HG02970 (cell line): ENCODE results near the gene ZNF782.
A peak's percentile ranks its signal among the peaks of the same experiment; 100 is the strongest.
"Not testable (repeated sequence)": the region's sequence is repeated elsewhere in the genome, so short reads cannot be mapped to it uniquely, and the experiment has no call there.

Source experiments
- ATAC-seq: cut with Tn5 transposase; IDR thresholded peaks from one replicate; pipeline ENCODE4 v1.9.1; 2021; ENCODE audit warnings: mild to moderate bottlenecking, moderate library complexity, moderate number of reproducible peaks; ENCODE audit not compliant: unreplicated experiment, low FRiP score

Gene ZNF782

GRCh38 chr9:96853781-96854650 is at the start of gene ZNF782:
TSS of gene ZNF782 (minus strand) at chr9:96854514. CDS start at chr9:96851961, 2,553 bp downstream.
- ATAC-seq, result peak; percentile 73

DNA sequence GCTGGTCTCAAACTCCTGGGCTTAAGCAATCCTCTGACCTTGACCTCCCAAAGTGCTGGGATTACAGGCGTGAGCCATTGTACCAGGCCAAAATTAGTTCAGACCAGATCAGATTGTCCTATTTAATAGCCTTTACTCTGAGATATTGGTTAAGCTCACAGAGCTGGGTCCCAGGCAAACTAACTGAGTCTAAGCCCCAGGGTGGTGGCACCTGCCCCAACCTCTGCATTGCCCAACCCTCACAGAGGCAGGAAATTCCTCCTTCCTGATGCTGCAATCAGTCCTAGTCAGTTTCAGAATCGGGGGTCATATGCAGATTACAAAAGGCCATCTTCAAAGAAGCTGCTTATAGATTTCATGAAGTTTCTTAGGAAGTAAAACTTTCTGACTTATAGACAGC is 45.7 kb upstream of the ZNF782 start:
- ATAC-seq, result not testable (repeated sequence)

GRCh38 chr9:96892131-96892530 is 37.8 kb upstream of the ZNF782 start:
- ATAC-seq, result no peak

DNA sequence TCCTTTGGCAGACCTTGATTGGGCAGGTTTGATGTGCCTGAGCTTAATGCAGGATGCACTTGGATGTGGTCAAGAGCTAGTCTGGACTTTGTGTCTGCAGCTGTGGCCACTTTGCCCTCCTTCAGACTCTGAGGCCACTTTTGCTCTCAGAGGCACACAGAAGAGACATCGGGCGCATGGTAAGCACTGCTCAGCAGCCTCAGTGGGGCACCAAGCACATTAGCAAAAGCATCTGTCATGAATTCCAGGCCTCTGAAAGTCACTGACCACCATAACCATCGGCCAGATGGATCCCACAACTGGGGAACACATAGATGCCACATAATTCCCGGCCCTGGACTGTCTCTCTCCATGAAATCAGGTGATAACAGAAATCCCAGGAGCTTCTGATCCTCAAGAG is 34.3 kb upstream of the ZNF782 start:
- ATAC-seq, result no peak

- ATAC-seq, result no peak
Observed at GRCh38 chr9:96885424-96885823, 31.1 kb upstream of the ZNF782 start.

DNA sequence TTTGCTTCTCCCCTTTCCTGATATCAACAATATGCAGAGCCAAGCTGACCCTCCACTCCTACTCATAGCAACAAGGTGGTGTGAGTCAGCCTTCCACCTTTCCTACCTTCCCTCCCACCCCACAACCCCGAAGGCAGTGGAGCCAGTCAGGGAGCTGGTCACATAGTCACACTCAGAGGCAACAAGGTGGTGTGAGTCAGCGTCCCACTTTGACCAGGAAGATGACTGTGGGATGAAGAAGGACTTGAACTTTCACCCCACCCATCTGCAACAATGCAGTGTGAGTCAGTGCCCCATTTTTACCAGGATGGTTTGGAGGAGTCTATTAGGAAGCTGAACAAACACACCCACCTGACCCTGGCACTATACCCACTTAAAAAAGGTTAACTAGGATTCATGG is 30.1 kb upstream of the ZNF782 start:
- no peak for ATAC-seq

DNA sequence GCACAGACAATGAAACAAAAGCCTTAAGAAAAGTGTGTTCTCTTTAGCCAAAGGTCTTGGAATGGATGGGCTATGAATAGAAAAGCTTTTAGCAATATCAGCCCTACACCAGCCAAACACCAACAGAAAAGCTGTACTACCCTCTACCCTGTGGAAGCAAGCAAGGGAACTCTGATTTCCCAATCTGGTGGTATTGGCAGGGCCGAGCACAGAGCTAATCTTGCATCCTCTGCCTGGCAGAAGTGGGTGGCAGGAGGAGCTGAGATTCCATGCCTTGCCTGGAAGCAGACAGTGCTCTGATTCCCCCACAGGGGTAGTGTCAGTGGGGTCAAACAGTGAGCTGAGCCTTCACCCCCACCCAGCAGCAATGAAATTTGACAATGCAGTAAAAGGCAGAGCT is 29.6 kb upstream of the ZNF782 start:
- no peak for ATAC-seq

DNA sequence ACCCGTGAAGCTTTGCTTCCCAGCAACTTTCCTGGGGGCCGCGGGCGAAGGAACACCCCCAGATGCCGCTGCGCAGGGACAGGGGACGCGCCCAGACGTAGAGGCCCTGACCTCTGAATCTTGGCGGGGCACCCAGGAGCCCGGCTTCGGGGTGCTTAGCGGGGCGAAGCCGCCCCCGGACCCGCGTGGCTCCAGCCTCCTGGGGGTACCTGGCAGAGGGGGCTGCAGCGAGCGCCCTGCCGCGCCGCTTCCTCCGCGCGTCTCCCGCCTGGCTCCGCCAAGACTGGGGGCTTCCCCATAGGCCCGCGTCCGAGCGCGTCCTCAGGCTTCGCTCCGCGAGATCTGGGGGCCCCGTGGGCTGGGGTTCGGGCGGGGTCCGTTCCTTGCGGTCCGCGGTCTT is 23.0 kb upstream of the ZNF782 start:
- no peak for ATAC-seq

DNA sequence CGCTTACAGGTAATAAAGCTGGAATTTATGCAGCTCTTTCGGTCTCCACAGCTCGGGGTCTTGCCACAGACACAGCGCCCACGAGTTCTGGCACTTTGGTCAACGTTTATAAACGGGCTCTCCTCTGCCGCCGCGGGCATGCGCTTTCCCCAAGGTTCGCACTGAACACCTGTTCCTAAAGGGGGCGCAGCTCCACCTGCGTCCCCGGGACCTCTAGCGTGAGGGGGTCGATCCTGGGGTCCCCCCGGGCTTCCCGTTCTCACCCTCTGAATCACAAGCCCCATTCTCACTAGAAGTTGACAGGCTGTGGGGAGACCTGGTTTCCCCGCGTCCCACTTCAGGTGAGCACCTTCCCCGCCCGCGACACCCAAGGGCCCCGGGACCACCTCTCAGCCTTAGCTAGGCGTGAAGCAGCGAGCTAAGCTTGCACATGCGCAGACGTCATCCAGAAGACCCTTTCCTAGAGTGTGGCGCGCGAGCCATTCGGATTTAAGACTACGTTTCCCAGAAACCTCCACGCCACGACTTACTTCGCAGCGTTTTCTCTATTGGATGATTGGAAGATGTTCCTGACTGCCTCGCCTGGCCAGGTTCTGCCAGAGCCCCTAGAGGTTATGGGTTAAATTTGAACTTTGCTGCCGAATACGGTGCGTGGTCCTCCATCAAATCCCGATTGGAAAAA is 21.3 kb upstream of the ZNF782 start:
- ATAC-seq, result peak; percentile 54

GRCh38 chr9:96874947-96875460 is 20.7 kb upstream of the ZNF782 start:
- peak; percentile 42 for ATAC-seq

GRCh38 chr9:96874201-96874785 is 20.0 kb upstream of the ZNF782 start:
- ATAC-seq, result no peak

GRCh38 chr9:96871176-96871575 is 16.9 kb upstream of the ZNF782 start:
- ATAC-seq, result no peak

DNA sequence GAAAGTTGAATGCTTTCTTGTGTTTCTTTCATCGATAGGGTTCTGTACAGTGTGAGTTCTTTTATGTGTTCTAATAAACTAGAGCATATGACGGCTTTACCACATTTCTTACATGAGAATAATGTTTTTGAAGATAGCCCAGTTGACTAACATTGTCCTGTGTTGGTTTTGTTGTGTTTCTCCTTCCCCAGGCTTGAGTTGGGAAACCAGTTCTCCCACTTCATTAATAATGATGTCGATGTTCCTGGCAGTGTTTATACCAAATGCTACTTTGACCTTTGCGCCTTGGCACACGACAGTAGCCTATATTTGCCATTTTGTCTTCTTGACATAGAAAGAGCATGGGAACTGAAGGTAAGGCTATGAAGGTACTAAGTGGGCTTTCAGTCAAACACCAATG is 14.4 kb upstream of the ZNF782 start:
- ATAC-seq, result no peak

DNA sequence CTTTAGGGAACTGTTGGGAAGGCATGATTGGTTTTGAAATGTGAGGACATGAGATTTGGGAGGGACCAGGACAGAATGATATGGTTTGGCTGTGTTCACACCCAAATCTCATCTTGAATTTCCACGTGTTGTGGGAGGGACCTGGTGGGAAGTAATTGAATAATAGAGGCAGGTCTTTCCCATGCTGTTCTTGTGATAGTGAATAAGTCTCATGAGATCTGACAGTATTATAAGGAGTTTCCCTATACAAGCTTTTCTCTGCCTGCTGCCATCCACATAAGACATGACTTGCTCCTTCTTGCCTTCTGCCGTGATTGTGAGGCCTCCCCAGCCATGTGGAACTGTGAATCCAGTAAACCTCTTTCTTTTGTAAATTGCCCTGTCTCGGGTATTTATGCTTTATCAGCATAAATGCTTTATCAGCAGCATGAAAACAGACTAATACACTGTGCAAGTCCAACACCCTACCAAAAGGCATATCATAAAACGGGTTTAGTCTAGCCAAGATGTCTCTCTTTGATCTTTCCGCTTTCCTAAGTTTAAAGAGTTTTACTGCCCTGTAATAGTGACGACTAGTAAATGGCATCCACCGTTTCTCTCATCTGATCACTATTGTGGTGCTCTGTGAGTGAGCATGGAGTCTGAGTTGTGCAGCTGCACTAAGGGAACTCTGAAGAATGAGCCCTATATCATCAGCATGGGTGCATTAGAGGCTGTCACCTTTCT is 12.9 kb upstream of the ZNF782 start:
- no peak for ATAC-seq

DNA sequence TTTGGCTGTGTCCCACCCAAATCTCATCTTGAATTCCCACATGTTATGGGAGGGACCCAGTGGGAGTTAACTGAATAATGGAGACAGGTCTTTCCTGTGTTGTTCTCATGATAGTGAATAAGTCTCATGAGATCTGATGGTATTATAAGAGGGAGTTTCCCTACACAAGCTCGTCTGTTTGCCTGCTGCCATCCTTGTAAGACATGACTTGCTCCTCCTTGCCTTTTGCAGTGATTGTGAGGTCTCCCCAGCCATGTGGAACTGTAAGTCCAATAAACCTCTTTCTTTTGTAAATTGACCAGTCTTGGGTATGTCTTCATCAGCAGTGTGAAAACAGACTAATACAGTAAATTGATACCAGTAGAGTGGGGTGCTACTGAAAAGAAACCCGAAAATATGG is 10.9 kb upstream of the ZNF782 start:
- ATAC-seq, result not testable (repeated sequence)

- ATAC-seq, result no peak
Observed at GRCh38 chr9:96859461-96860198, 5.3 kb upstream of the ZNF782 start.

- no peak for ATAC-seq
Observed at GRCh38 chr9:96858670-96859069, 4.4 kb upstream of the ZNF782 start.

GRCh38 chr9:96858018-96858573 is 3.8 kb upstream of the ZNF782 start:
- ATAC-seq, result no peak
